Measurements from ENCODE around the gene LBHD1. TPM values are rescaled to one million over a fixed set of nuclear protein-coding genes. Genes with fewer than 3 reads are reported as not detected.

The LBHD1 gene
- total RNA-seq, 1 experiment from 2014 or later: 10.4 TPM

DNA sequence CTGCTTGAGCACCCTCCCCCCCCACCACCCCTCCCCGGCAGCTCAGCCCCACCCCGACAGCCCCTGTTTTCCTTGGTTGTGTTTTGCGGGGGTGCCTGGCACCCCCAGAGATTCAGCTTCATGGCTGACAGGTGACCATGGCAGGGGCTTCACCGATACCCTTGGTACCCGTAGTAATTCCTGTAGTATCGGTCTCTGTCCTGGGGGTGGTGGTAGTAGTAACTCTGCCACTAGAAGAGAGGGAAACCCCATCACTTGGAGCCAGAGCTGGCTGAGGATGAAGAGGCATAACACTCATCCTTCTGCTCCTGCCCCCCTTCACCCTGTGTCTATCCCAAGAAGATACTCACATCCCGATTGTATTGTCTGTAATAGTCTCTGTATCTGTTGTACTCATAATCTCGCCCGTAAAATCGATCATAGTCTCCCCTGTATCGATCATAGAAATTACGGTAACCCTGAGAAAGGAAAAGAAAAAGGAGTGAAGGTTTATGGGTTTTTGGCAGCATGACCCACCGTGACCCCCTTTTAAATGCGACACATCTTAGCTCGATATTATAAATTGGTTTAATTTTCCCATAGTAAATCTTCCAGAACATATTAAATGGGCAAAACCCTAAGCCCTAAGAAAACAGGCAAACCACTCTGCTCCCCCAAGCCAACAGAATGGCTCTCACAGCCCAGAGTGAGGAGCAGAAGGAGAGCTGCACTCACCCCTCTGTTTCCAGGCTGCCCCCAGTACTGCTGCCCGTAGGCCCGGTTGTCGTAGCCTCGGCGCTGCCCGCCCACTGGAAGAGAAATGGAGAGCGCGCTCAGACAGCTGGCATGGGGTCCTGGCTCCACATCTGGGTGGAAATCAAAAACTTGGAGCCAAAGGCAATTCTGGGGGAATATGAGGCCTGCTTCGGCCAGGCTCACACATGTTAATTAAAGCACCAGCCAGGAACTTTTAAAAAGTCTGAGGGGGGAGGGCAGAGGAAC is 43.4 kb upstream of the LBHD1 start:
- Histone ChIP-seq H3T11ph (ENCODE audit: low read length) (no peak overlapping the region), H3K27me3 (ENCODE audit: insufficient read depth, low read length) (no peaks in the 10 kb centered on the region), H2BK12ac (ENCODE audit: insufficient read length, low read depth, low read length) (no peak overlapping the region), H3K27ac (ENCODE audit: insufficient read length, low read depth, low read length) (no peak overlapping the region), H3K9ac (ENCODE audit: extremely low read depth, insufficient read length, low read length) (no peak overlapping the region), H2AK5ac (ENCODE audit: insufficient read length, low read length) (no peak overlapping the region), H2BK120ac (ENCODE audit: low read depth, low read length, poor library complexity, severe bottlenecking) (no peak overlapping the region), H3K79me2 (ENCODE audit: insufficient read depth, low read length) (no peaks in the 10 kb centered on the region), H4K20me1 (ENCODE audit: control insufficient read depth, insufficient read depth, insufficient read length) (no peaks in the 10 kb centered on the region), H2BK15ac (ENCODE audit: low read depth, low read length) (no peak overlapping the region), H2BK20ac (ENCODE audit: low read depth, low read length, poor library complexity, severe bottlenecking) (no peak overlapping the region), H3K23ac (ENCODE audit: insufficient read length, low read depth, low read length) (no peak overlapping the region), H3K23me2 (ENCODE audit: insufficient read length, low read depth, low read length, poor library complexity, severe bottlenecking) (no peaks in the 10 kb centered on the region), H3K4me1 (ENCODE audit: insufficient read depth, low read length) (no peaks in the 10 kb centered on the region; the same call in 1 of the 2 replicates), H3K9me3 (ENCODE audit: control insufficient read depth, low read depth, low read length) (no peaks in the 10 kb centered on the region), H4K91ac (ENCODE audit: insufficient read length, low read depth, low read length) (no peak overlapping the region), H3K56ac (ENCODE audit: insufficient read length, low read depth, low read length) (no peak overlapping the region), H3K4ac (ENCODE audit: low read depth, low read length) (no peak overlapping the region), H2AFZ (ENCODE audit: low read length) (no peak overlapping the region), H3K79me1 (ENCODE audit: insufficient read depth, low read depth, low read length, poor library complexity, severe bottlenecking) (peaks cover 2% of the 10 kb centered on the region), H3K14ac (ENCODE audit: insufficient read depth, low read length) (no peak overlapping the region), H3K18ac (ENCODE audit: insufficient read length, low read depth, low read length) (no peak overlapping the region), H4K5ac (ENCODE audit: insufficient read length, low read depth, low read length) (no peak overlapping the region), H4K8ac (replicated peaks; ENCODE audit: insufficient read length, low read depth, low read length) (no peak overlapping the region), H2BK5ac (ENCODE audit: insufficient read length, low read length) (no peak overlapping the region), H3K4me2 (ENCODE audit: insufficient read depth, insufficient read length, low read length) (no peak overlapping the region)
- Mint-ChIP-seq H3K4me1 (peaks cover 12 to 37% of the 10 kb centered on the region in 2 experiments; a peak in 3 of 4 replicates), H3K9me3 (no peaks in the 10 kb centered on the region), H3K27ac (peak overlapping the region in 2 of 3 experiments; percentile 11 to 78; a peak in 3 of 7 replicates), H3K27me3 (ENCODE audit: low read depth) (no peaks in the 10 kb centered on the region), H3K4me3 (no peak overlapping the region; a peak in 1 of 5 replicates), H3K36me3 (ENCODE audit: insufficient read depth in 1 of 3, low read depth in 3 of 3) (peaks cover 58 to 95% (median 92%) of the 10 kb centered on the region in 3 experiments; a peak in 6 of 7 replicates)
- no CpG with 5 or more reads among the region's 24 CpGs for WGBS (ENCODE audit: extremely low coverage, insufficient read length, low lambda C conversion rate)
- no peak for DNase-seq
- TF ChIP-seq, protein P1, sequence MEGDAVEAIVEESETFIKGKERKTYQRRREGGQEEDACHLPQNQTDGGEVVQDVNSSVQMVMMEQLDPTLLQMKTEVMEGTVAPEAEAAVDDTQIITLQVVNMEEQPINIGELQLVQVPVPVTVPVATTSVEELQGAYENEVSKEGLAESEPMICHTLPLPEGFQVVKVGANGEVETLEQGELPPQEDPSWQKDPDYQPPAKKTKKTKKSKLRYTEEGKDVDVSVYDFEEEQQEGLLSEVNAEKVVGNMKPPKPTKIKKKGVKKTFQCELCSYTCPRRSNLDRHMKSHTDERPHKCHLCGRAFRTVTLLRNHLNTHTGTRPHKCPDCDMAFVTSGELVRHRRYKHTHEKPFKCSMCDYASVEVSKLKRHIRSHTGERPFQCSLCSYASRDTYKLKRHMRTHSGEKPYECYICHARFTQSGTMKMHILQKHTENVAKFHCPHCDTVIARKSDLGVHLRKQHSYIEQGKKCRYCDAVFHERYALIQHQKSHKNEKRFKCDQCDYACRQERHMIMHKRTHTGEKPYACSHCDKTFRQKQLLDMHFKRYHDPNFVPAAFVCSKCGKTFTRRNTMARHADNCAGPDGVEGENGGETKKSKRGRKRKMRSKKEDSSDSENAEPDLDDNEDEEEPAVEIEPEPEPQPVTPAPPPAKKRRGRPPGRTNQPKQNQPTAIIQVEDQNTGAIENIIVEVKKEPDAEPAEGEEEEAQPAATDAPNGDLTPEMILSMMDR (conservative IDR thresholded peaks at IDR 0.05): peak; percentile 23; the same call in 1 of the 3 replicates

Measured in H9 (cell line).